ENCODE measurements around the gene PDAP1. TPM values are rescaled to one million over a fixed set of nuclear protein-coding genes. Genes with fewer than 3 reads are reported as not detected.

The PDAP1 gene
- total and polyA plus RNA-seq, 2 of the 13 experiments (the other 11 are each of a cell fraction or from before 2014, with no cell fraction given) = 13.0 to 100 TPM

DNA sequence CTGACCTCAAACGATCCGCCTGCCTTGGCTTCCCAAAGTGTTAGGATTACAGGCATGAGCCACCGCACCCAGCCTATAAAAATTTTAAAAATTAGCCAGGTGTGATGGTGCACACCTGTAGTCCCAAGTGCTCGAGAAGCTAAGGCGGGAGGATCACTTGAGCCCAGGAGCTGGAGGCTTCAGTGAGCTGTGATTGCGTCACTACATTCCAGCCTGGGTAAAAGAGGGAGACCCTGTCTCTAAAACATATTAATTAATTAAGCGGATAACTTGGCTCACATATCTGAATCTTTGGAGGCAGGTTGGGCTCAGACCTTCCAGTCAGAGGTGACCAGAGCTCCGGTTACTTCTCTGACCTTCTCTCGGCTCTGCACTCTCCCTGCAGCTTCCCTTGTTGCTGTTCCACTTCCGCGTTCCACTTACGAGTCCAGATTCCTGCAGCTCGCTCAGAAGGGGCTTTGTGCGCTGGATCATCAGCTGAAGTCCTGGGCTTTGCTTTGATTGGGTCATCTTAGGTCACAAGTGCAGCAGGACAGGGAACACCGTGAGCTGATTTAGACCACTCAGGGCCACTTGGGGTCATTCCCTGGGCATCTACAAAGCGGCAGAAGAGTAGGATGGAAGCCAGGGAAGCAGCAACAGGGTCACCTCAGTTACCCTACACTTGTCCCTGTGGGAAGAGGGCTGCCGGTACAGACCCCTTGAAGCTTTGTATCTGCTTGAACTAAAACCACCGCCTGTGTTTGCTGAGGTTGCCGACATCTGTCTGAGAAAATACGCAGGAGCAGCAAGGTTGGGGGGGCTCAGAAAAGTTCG is 35.9 kb downstream of the PDAP1 start (continued):
- TF ChIP-seq ZNF740 (CRISPR knock-in tag; IDR thresholded peaks at IDR 0.05) = 0 out of 2 replicates have a peak, but pooled peaks have one; percentile 69
- peak in 1 of 2 experiments; percentile 77; a peak in 2 of 4 replicates for TF ChIP-seq KLF16 (CRISPR knock-in tag; IDR thresholded peaks at IDR 0.05)
- no peak for TF ChIP-seq ZNF101 (CRISPR knock-in tag; IDR thresholded peaks at IDR 0.05; ENCODE audit: borderline replicate concordance, low read depth)
- TF ChIP-seq DMAP1 (CRISPR knock-in tag; IDR thresholded peaks at IDR 0.05) = peak; percentile 66; the same call in 1 of the 2 replicates
- no peak for TF ChIP-seq EZH2 (conservative IDR thresholded peaks at IDR 0.05; ENCODE audit: low read depth, low read length)
- TF ChIP-seq PRMT3 (CRISPR knock-in tag; IDR thresholded peaks at IDR 0.05; ENCODE audit: borderline replicate concordance, low read depth) = no peak
- TF ChIP-seq NFIB (CRISPR knock-in tag; IDR thresholded peaks at IDR 0.05; ENCODE audit: borderline replicate concordance) = no peak
- TF ChIP-seq CSRNP1 (CRISPR knock-in tag; IDR thresholded peaks at IDR 0.05) = peak; percentile 16; the same call in 1 of the 2 replicates
- peak; percentile 60 for TF ChIP-seq ETV5 (CRISPR knock-in tag; IDR thresholded peaks at IDR 0.05; ENCODE audit: borderline replicate concordance)
- no peak for TF ChIP-seq DBP (CRISPR knock-in tag; IDR thresholded peaks at IDR 0.05; ENCODE audit: not compliant biosample characterization)
- TF ChIP-seq NFIC (IDR thresholded peaks at IDR 0.05; ENCODE audit: low read length) = no peak
- peak; percentile 82 for TF ChIP-seq PITX1 (CRISPR knock-in tag; IDR thresholded peaks at IDR 0.05)
- TF ChIP-seq, protein P1, sequence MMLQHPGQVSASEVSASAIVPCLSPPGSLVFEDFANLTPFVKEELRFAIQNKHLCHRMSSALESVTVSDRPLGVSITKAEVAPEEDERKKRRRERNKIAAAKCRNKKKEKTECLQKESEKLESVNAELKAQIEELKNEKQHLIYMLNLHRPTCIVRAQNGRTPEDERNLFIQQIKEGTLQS (CRISPR knock-in tag; IDR thresholded peaks at IDR 0.05) = peak; percentile 73
- TF ChIP-seq MAZ (IDR thresholded peaks at IDR 0.05; ENCODE audit: borderline replicate concordance, low read depth, low read length) = 0 out of 2 replicates have a peak, but pooled peaks have one; percentile 44
- no peak for TF ChIP-seq MAZ (CRISPR knock-in tag; IDR thresholded peaks at IDR 0.05; ENCODE audit: low read depth)
- TF ChIP-seq LCORL (IDR thresholded peaks at IDR 0.05) = no peak
- TF ChIP-seq LCORL (CRISPR knock-in tag; IDR thresholded peaks at IDR 0.05) = peak; percentile 90
- TF ChIP-seq ZNF501 (CRISPR knock-in tag; IDR thresholded peaks at IDR 0.05) = peak; percentile 75; the same call in 1 of the 2 replicates
- TF ChIP-seq ARHGAP35 (CRISPR knock-in tag; IDR thresholded peaks at IDR 0.05; ENCODE audit: borderline replicate concordance) = no peak; the same call in 1 of the 2 replicates
- no peak for TF ChIP-seq TRAFD1 (CRISPR knock-in tag; IDR thresholded peaks at IDR 0.05; ENCODE audit: borderline replicate concordance)
- TF ChIP-seq, protein P2, sequence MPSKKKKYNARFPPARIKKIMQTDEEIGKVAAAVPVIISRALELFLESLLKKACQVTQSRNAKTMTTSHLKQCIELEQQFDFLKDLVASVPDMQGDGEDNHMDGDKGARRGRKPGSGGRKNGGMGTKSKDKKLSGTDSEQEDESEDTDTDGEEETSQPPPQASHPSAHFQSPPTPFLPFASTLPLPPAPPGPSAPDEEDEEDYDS (CRISPR knock-in tag; IDR thresholded peaks at IDR 0.05) = peak; percentile 64
- no peak for TF ChIP-seq ZNF329 (CRISPR knock-in tag; IDR thresholded peaks at IDR 0.05; ENCODE audit: low read depth)
- 0 out of 2 replicates have a peak, but pooled peaks have one; percentile 75 for TF ChIP-seq MTA1 (CRISPR knock-in tag; IDR thresholded peaks at IDR 0.05; ENCODE audit: borderline replicate concordance)
